ENCODE results near the gene F3.
"Not testable (repeated sequence)": the region's sequence is repeated elsewhere in the genome, so short reads cannot be mapped to it uniquely, and the experiment has no call there.

F3 gene

GRCh38 chr1:94578856-94579255 is 37.3 kb upstream of the F3 start:
- no peak for TF ChIP-seq CTCF (IDR thresholded peaks at IDR 0.05; ENCODE audit: low read depth, low read length, missing control alignments)
- H3K4me3 ChIP-seq (ENCODE audit: low read depth, low read length), result no peak overlapping the region
- no peak for DNase-seq (ENCODE audit: low read depth)

- not testable (repeated sequence) for DNase-seq (ENCODE audit: low read depth)
Observed at GRCh38 chr1:94573917-94574316, 32.4 kb upstream of the F3 start.

GRCh38 chr1:94572780-94573179 is 31.2 kb upstream of the F3 start:
- no peak overlapping the region for H3K4me3 ChIP-seq (ENCODE audit: low read depth, low read length)
- no peak for TF ChIP-seq CTCF (IDR thresholded peaks at IDR 0.05; ENCODE audit: low read depth, low read length, missing control alignments)

More at GRCh38 chr1:94573917-94574316, 32.4 kb upstream of the F3 start:
- not testable (repeated sequence) for H3K4me3 ChIP-seq (ENCODE audit: low read depth, low read length)

GRCh38 chr1:94570965-94571364 is 29.4 kb upstream of the F3 start:
- H3K4me3 ChIP-seq (ENCODE audit: low read depth, low read length); DNase-seq (ENCODE audit: low read depth): not testable (repeated sequence)

More at GRCh38 chr1:94572780-94573179, 31.2 kb upstream of the F3 start:
- DNase-seq (ENCODE audit: low read depth), result no peak

- not testable (repeated sequence) for DNase-seq (ENCODE audit: low read depth); H3K4me3 ChIP-seq (ENCODE audit: low read depth, low read length)
Observed at GRCh38 chr1:94568806-94569205, 27.2 kb upstream of the F3 start.

- DNase-seq (ENCODE audit: low read depth); H3K4me3 ChIP-seq (ENCODE audit: low read depth, low read length): not testable (repeated sequence)
Observed at GRCh38 chr1:94567975-94568607, 26.5 kb upstream of the F3 start.

- not testable (repeated sequence) for DNase-seq (ENCODE audit: low read depth); H3K4me3 ChIP-seq (ENCODE audit: low read depth, low read length)
Observed at GRCh38 chr1:94566436-94566835, 24.9 kb upstream of the F3 start.

GRCh38 chr1:94565901-94566300 is 24.3 kb upstream of the F3 start:
- no peak overlapping the region for H3K4me3 ChIP-seq (ENCODE audit: low read depth, low read length)
- no peak for TF ChIP-seq CTCF (IDR thresholded peaks at IDR 0.05; ENCODE audit: low read depth, low read length, missing control alignments)
- DNase-seq (ENCODE audit: low read depth), result no peak

GRCh38 chr1:94562519-94563260 is 21.1 kb upstream of the F3 start:
- no peak for TF ChIP-seq CTCF (IDR thresholded peaks at IDR 0.05; ENCODE audit: low read depth, low read length, missing control alignments)
- H3K4me3 ChIP-seq (ENCODE audit: low read depth, low read length), result no peak overlapping the region
- DNase-seq (ENCODE audit: low read depth), result no peak

Data from GM12864 (cell line).